HUES6 (cell line): ENCODE measurements around the gene TMEM101.
"Not testable (repeated sequence)": the region's sequence is repeated elsewhere in the genome, so short reads cannot be mapped to it uniquely, and the experiment has no call there.

Experiments used
- H3K27ac ChIP-seq: 2 replicates; pipeline ENCODE4 v1.7.0; 2013; ENCODE audit warnings: low read depth, mild to moderate bottlenecking, low read length, inconsistent platforms
- H3K27me3 ChIP-seq: 2 replicates; pipeline ENCODE4 v1.6.1; 2013; ENCODE audit warnings: low read length; ENCODE audit not compliant: control insufficient read depth, insufficient read depth
- H3K36me3 ChIP-seq: 2 replicates; pipeline ENCODE4 v1.6.1; 2013; ENCODE audit warnings: low read length; ENCODE audit not compliant: control insufficient read depth, insufficient read depth
- H3K4me1 ChIP-seq: 2 replicates; pipeline ENCODE4 v1.6.1; 2013; ENCODE audit warnings: low read length; ENCODE audit not compliant: control insufficient read depth, insufficient read depth
- H3K4me3 ChIP-seq: 2 replicates; pipeline ENCODE4 v1.5.1; 2013; ENCODE audit warnings: low read depth, low read length
- H3K9ac ChIP-seq: one replicate; pipeline ENCODE4 v1.6.1; 2013; ENCODE audit warnings: mild to moderate bottlenecking, low read length
- H3K9me3 ChIP-seq: 2 replicates; pipeline ENCODE4 v1.6.1; 2013; ENCODE audit warnings: low read depth, low read length; ENCODE audit not compliant: control insufficient read depth, insufficient read depth

The TMEM101 gene

GRCh38 chr17:44014437-44015172 is at the start of gene TMEM101:
TMEM101 (minus strand) TSS chr17:44014963; CDS start chr17:44014952, 11 bp downstream.
- Histone ChIP-seq H3K4me3 (peak within 1 kb of the TSS; percentile 90), H3K9me3 (no peaks in the 10 kb centered on the region), H3K9ac (peak within 1 kb of the TSS; percentile 95), H3K27me3 (no peaks in the 10 kb centered on the region), H3K27ac (peak within 1 kb of the TSS; percentile 81), H3K36me3 (peaks cover 18% of the 10 kb centered on the region), H3K4me1 (no peaks in the 10 kb centered on the region)

DNA sequence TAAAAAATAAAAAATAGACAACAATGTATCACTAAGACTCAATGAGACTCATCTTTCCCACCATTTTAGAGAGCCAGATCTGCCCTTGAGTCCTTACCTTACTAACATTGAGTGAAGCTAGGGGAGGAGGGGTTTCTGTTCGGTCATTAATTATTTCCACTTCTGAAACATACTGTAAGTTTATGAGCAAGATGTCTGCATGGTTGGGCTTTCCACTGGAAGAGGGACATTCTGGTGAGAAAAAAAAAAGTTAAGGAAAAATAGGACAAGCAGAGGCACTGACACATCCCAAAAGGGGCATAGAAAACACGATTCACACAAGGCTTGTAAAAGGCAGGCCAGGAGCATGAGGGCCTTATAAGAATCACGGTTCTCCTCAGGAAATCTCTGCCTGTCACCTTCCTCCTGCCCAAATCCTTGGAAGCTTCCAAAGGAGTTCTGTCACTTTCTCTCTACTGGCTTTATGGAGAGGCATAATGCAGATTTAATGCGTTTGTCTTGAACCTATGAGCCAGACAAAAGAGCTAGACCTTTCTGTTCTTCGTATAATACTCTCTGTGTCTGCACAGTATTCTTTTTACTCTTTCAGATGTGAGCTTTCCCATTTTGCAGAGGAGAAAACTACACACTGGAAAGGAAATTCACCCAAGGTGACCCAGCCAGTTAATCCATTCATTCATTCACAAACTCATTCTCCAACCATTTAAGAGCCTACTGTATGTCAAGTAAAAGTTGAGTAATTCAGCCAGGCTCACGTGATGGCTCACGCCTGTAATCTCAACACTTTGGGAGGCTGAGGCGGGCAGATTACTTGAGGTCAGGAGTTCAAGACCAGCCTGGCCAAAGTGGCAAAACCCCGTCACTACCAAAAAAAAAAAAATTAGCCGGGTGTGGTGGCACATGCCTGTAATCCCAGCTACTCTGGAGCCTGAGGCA is 49.2 kb upstream of the TMEM101 start:
- H3K36me3 ChIP-seq, result peaks cover 46% of the 10 kb centered on the region
- no peaks in the 10 kb centered on the region for H3K27me3 ChIP-seq
- H3K4me3 ChIP-seq, result peak overlapping the region; percentile 18; the same call in 1 of the 2 replicates
- H3K4me1 ChIP-seq, result peaks cover 14% of the 10 kb centered on the region
- H3K9me3 ChIP-seq, result no peaks in the 10 kb centered on the region
- H3K9ac ChIP-seq, result no peak overlapping the region
- no peak overlapping the region for H3K27ac ChIP-seq

DNA sequence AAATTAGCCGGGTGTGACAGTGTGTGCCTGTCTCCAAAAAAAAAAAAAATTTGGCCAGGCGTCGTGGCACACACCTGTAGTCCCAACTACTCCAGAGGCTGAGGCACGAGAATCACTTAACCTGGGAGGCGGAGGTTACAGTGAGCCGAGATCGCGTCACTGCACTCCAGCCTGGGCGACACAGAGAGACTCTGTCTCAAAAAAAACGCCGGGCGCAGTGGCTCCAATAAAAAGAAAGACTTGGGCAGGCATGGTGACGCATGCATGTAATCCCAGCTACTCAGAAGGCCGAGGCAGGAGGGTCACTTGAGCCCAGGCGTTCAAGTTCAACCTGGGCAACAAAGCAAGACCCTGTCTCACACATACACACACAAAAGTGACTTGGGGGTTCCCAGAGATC is 48.1 kb upstream of the TMEM101 start:
- H3K36me3 ChIP-seq, result peaks cover 55% of the 10 kb centered on the region
- no peaks in the 10 kb centered on the region for H3K9me3 ChIP-seq
- no peaks in the 10 kb centered on the region for H3K27me3 ChIP-seq
- no peak overlapping the region for H3K27ac ChIP-seq
- peaks cover 14% of the 10 kb centered on the region for H3K4me1 ChIP-seq
- no peak overlapping the region for H3K4me3 ChIP-seq
- H3K9ac ChIP-seq, result no peak overlapping the region

DNA sequence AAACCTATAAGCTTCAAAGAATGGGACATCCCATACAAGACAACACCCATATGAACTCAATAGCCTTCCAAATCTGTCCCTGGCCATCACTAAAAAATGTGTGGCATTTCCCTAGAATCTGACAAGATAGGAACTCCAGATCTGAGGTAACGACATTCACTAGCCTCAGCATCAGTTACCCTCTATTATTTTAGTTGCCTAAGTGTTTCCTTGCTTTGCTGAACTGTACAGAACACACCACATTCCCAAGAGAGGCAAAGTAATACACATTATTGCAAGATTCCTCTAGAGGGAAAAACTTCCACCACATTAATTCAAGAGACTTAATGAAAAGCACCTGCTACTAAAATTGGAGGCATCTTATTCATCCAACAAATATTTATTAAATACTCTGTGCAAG is 46.7 kb upstream of the TMEM101 start:
- Histone ChIP-seq H3K4me3 (no peak overlapping the region), H3K4me1 (peaks cover 5% of the 10 kb centered on the region; the same call in 1 of the 2 replicates), H3K36me3 (peaks cover 60% of the 10 kb centered on the region), H3K27ac (no peak overlapping the region), H3K27me3 (no peaks in the 10 kb centered on the region), H3K9me3 (no peaks in the 10 kb centered on the region), H3K9ac (no peak overlapping the region)

- H3K4me1 ChIP-seq, result peaks cover 5% of the 10 kb centered on the region; the same call in 1 of the 2 replicates
- peaks cover 71% of the 10 kb centered on the region for H3K36me3 ChIP-seq
- H3K4me3 ChIP-seq, result no peak overlapping the region
- no peaks in the 10 kb centered on the region for H3K27me3 ChIP-seq
- H3K27ac ChIP-seq, result no peak overlapping the region
- no peaks in the 10 kb centered on the region for H3K9me3 ChIP-seq
- H3K9ac ChIP-seq, result no peak overlapping the region
Measured at GRCh38 chr17:44059101-44059892, 44.5 kb upstream of the TMEM101 start.

GRCh38 chr17:44053125-44053872 is 38.5 kb upstream of the TMEM101 start:
- Histone ChIP-seq H3K4me1 (no peaks in the 10 kb centered on the region), H3K4me3 (no peak overlapping the region), H3K36me3 (peaks cover 76% of the 10 kb centered on the region), H3K27ac (no peak overlapping the region), H3K9me3 (no peaks in the 10 kb centered on the region), H3K9ac (no peak overlapping the region), H3K27me3 (no peaks in the 10 kb centered on the region)

- H3K9me3 ChIP-seq, result no peaks in the 10 kb centered on the region
- no peaks in the 10 kb centered on the region for H3K27me3 ChIP-seq
- H3K27ac ChIP-seq, result no peak overlapping the region
- no peak overlapping the region for H3K9ac ChIP-seq
- no peaks in the 10 kb centered on the region for H3K4me1 ChIP-seq
- no peak overlapping the region for H3K4me3 ChIP-seq
- H3K36me3 ChIP-seq, result peaks cover 79% of the 10 kb centered on the region
Measured at GRCh38 chr17:44049294-44050060, 34.7 kb upstream of the TMEM101 start.

GRCh38 chr17:44046893-44047292 is 32.1 kb upstream of the TMEM101 start:
- not testable (repeated sequence) for H3K9me3 ChIP-seq, H3K27ac ChIP-seq, H3K4me1 ChIP-seq, H3K9ac ChIP-seq, H3K27me3 ChIP-seq, H3K4me3 ChIP-seq
- H3K36me3 ChIP-seq, result peaks cover 70% of the 10 kb centered on the region

- peaks cover 58% of the 10 kb centered on the region for H3K36me3 ChIP-seq
- no peaks in the 10 kb centered on the region for H3K27me3 ChIP-seq
- no peaks in the 10 kb centered on the region for H3K9me3 ChIP-seq
- no peak overlapping the region for H3K4me3 ChIP-seq
- H3K27ac ChIP-seq, result no peak overlapping the region
- peaks cover 7% of the 10 kb centered on the region; the same call in 1 of the 2 replicates for H3K4me1 ChIP-seq
- no peak overlapping the region for H3K9ac ChIP-seq
Measured at GRCh38 chr17:44045486-44045885, 30.7 kb upstream of the TMEM101 start.
